ENCODE data around the gene ZDHHC22.

The ZDHHC22 gene

DNA sequence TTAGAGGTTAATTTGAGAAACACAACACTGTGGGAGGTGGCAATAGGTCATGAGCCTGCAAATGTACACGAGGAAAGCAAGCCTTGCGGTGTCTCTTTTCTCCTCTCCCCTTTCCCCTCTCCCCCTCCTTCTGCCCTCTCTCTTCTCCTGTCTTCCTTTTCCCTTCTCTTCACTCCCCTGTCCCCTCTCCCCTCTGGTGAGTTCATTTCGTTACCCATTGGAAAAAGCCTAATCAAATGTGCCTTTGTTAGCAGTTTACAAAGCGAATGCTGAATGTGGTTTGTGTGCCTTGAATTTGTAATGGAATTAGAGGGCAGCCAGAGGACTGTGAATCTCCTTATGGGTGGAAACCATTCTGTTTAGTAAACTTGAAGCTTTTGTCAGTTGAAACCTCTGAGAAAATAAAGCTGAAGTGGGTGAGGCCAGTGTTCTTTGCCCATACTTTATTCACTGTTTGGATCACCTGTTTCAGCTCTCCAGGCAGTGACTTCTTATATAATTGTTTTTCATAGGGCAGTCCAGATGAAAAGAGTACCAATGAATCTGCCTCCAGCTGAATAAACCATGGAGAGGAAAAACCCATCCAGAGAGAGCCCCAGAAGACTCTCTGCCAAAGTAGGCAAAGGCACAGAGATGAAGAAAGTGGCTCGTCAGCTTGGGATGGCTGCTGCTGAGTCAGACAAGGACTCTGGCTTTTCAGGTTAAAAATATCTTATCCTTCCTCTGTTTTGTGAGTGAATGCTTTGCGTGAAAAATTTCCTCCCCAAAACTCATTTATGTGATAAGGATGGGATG, 36.2 kb downstream of the ZDHHC22 start:
- H3K4me3 ChIP-seq (ENCODE audit: low read depth in 1 of 2, low read length in 1 of 2) = no peak overlapping the region
- H3K9me3 ChIP-seq = no peaks in the 10 kb centered on the region
- H3K36me3 ChIP-seq = peaks cover 33% of the 10 kb centered on the region
- no peak for TF ChIP-seq CTCF (IDR thresholded peaks at IDR 0.05)
- no peak overlapping the region for H3K27ac ChIP-seq
- no peaks in the 10 kb centered on the region for H3K27me3 ChIP-seq
- H3K4me1 ChIP-seq (ENCODE audit: control insufficient read depth in 1 of 2, insufficient read depth in 1 of 2, low read depth in 1 of 2, low read length in 1 of 2) = no peaks in the 10 kb centered on the region

DNA sequence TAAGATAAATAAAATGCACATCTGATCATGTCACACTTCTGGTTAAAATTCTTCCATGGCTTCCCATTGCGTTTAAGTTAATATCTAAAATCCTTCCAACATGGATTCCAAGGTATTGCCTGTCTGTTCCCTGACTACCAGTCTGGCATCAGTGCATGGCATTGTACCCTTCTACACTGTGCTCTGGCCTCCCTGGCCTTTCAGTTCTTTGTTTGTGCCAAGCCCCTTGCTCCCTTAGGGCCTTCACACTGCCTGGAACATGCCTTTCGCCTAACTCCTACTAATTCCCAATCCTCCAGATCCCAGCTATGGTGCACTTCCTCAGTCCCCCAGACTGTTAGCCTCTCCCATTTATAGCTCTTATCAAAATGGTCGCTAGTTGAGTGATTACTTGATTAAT, 37.2 kb downstream of the ZDHHC22 start:
- no peaks in the 10 kb centered on the region for H3K27me3 ChIP-seq
- TF ChIP-seq CTCF (IDR thresholded peaks at IDR 0.05) = no peak
- H3K36me3 ChIP-seq = peaks cover 26% of the 10 kb centered on the region
- no peaks in the 10 kb centered on the region for H3K4me1 ChIP-seq (ENCODE audit: control insufficient read depth in 1 of 2, insufficient read depth in 1 of 2, low read depth in 1 of 2, low read length in 1 of 2)
- H3K9me3 ChIP-seq = no peaks in the 10 kb centered on the region
- no peak overlapping the region for H3K27ac ChIP-seq
- H3K4me3 ChIP-seq (ENCODE audit: low read depth in 1 of 2, low read length in 1 of 2) = no peak overlapping the region

- H3K36me3 ChIP-seq = peaks cover 26% of the 10 kb centered on the region
- H3K4me3 ChIP-seq (ENCODE audit: low read depth in 1 of 2, low read length in 1 of 2) = no peak overlapping the region
- H3K9me3 ChIP-seq = no peaks in the 10 kb centered on the region
- no peak overlapping the region for H3K27ac ChIP-seq
- no peaks in the 10 kb centered on the region for H3K27me3 ChIP-seq
- TF ChIP-seq CTCF (IDR thresholded peaks at IDR 0.05) = no peak
- H3K4me1 ChIP-seq (ENCODE audit: control insufficient read depth in 1 of 2, insufficient read depth in 1 of 2, low read depth in 1 of 2, low read length in 1 of 2) = peaks cover 2 to 3% of the 10 kb centered on the region in 2 experiments
Measured at GRCh38 chr14:77103951-77104350, 37.6 kb downstream of the ZDHHC22 start.

- Histone ChIP-seq H3K27me3 (no peaks in the 10 kb centered on the region), H3K27ac (no peak overlapping the region), H3K9me3 (no peaks in the 10 kb centered on the region), H3K4me1 (ENCODE audit: control insufficient read depth in 1 of 2, insufficient read depth in 1 of 2, low read depth in 1 of 2, low read length in 1 of 2) (peaks cover 6 to 8% of the 10 kb centered on the region in 2 experiments), H3K4me3 (ENCODE audit: low read depth in 1 of 2, low read length in 1 of 2) (no peak overlapping the region), H3K36me3 (peaks cover 26% of the 10 kb centered on the region)
- no peak for TF ChIP-seq CTCF (IDR thresholded peaks at IDR 0.05)
Measured at GRCh38 chr14:77103475-77103874, 38.1 kb downstream of the ZDHHC22 start.

DNA sequence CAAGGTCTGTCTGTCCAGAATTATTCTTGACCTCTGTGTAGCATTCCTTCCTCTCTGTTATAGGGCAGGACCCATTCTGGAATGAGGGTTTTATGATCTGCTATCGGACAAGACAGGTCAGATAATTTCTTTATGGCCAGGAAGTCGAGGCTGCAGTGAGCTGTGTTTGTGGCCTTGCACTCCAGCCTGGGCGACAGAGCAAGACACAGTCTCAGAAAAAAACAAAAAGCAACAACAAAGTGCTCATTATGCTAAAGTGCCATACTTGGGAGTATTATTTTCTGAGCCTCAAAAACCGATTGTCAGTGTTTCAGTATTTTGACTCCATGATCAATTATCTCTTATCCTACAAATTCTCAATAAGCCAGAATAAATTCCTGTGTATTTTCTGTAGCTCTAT, 39.4 kb downstream of the ZDHHC22 start:
- Histone ChIP-seq H3K4me3 (ENCODE audit: low read depth in 1 of 2, low read length in 1 of 2) (no peak overlapping the region), H3K9me3 (no peaks in the 10 kb centered on the region), H3K4me1 (ENCODE audit: control insufficient read depth in 1 of 2, insufficient read depth in 1 of 2, low read depth in 1 of 2, low read length in 1 of 2) (peaks cover 14 to 16% of the 10 kb centered on the region in 2 experiments), H3K27me3 (no peaks in the 10 kb centered on the region), H3K27ac (no peak overlapping the region), H3K36me3 (peaks cover 15% of the 10 kb centered on the region)
- TF ChIP-seq CTCF (IDR thresholded peaks at IDR 0.05) = no peak
